GM19351 (cell line): ENCODE data around the gene APOBEC3H.

Experiments
- ATAC-seq: cut with Tn5 transposase; IDR thresholded peaks from one replicate; pipeline ENCODE4 v1.9.1; 2021; ENCODE audit warnings: mild to moderate bottlenecking, moderate library complexity; ENCODE audit not compliant: unreplicated experiment

APOBEC3H gene

GRCh38 chr22:39080052-39080762 lies 16.8 kb upstream of the APOBEC3H start:
- ATAC-seq, result no peak

GRCh38 chr22:39081016-39081415 lies 16.0 kb upstream of the APOBEC3H start:
- no peak for ATAC-seq

- no peak for ATAC-seq
Observed at GRCh38 chr22:39081598-39081997, 15.4 kb upstream of the APOBEC3H start.

GRCh38 chr22:39083212-39084165 lies 13.6 kb upstream of the APOBEC3H start:
- no peak for ATAC-seq

GRCh38 chr22:39084666-39085065 lies 12.4 kb upstream of the APOBEC3H start:
- ATAC-seq, result no peak

GRCh38 chr22:39087098-39087497 lies 9.9 kb upstream of the APOBEC3H start:
- no peak for ATAC-seq

- ATAC-seq, result no peak
Observed at GRCh38 chr22:39087881-39088684, 9.0 kb upstream of the APOBEC3H start.

- no peak for ATAC-seq
Observed at GRCh38 chr22:39088685-39089032, 8.4 kb upstream of the APOBEC3H start.

- ATAC-seq, result no peak
Observed at GRCh38 chr22:39089928-39090327, 7.1 kb upstream of the APOBEC3H start.

- ATAC-seq, result no peak
Observed at GRCh38 chr22:39090426-39091064, 6.5 kb upstream of the APOBEC3H start.

GRCh38 chr22:39091126-39092081 lies 5.6 kb upstream of the APOBEC3H start:
- no peak for ATAC-seq

GRCh38 chr22:39092111-39092862 lies 4.8 kb upstream of the APOBEC3H start:
- no peak for ATAC-seq

GRCh38 chr22:39094717-39095389 lies 2.2 kb upstream of the APOBEC3H start:
- ATAC-seq, result no peak

GRCh38 chr22:39095971-39096370 lies 1.1 kb upstream of the APOBEC3H start:
- ATAC-seq, result no peak

GRCh38 chr22:39098026-39098425 lies 982 bp downstream of the APOBEC3H start:
- no peak for ATAC-seq

- ATAC-seq, result no peak
Observed at GRCh38 chr22:39098576-39098975, 1.5 kb downstream of the APOBEC3H start.

- ATAC-seq, result no peak
Observed at GRCh38 chr22:39101226-39101625, 4.2 kb downstream of the APOBEC3H start.

GRCh38 chr22:39103431-39103830 lies 6.4 kb downstream of the APOBEC3H start:
- ATAC-seq, result no peak
